Peyer's patch (tissue), 4 donors: ENCODE results near the gene FGF19.

Experiments
- POLR2A ChIP-seq, 2 donors: fragments of 450-650 bp; IDR thresholded peaks; one replicate each; pipeline ENCODE4 v1.5.1; 2017; ENCODE audit warnings: antibody characterized with exemption in 2 of 2, mild to moderate bottlenecking in 2 of 2, moderate library complexity in 2 of 2
- TF ChIP-seq, protein P1 (sequence below), 6 experiments: fragments of 450-650 bp in 4 of 6; fragments of 200-600 bp in 2 of 6; sonication (generic) in 1 of 6; IDR thresholded peaks; one replicate each; pipeline ENCODE4 v1.5.1; 2017 to 2019; ENCODE audit warnings: antibody characterized with exemption in 6 of 6, mild to moderate bottlenecking in 3 of 6, moderate library complexity in 1 of 6

DNA sequence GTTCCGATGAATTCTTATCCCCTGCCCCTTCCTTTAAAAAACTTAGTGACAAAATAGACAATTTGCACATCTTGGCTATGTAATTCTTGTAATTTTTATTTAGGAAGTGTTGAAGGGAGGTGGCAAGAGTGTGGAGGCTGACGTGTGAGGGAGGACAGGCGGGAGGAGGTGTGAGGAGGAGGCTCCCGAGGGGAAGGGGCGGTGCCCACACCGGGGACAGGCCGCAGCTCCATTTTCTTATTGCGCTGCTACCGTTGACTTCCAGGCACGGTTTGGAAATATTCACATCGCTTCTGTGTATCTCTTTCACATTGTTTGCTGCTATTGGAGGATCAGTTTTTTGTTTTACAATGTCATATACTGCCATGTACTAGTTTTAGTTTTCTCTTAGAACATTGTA lies 50.8 kb downstream of the FGF19 start:
- TF ChIP-seq, protein P1, sequence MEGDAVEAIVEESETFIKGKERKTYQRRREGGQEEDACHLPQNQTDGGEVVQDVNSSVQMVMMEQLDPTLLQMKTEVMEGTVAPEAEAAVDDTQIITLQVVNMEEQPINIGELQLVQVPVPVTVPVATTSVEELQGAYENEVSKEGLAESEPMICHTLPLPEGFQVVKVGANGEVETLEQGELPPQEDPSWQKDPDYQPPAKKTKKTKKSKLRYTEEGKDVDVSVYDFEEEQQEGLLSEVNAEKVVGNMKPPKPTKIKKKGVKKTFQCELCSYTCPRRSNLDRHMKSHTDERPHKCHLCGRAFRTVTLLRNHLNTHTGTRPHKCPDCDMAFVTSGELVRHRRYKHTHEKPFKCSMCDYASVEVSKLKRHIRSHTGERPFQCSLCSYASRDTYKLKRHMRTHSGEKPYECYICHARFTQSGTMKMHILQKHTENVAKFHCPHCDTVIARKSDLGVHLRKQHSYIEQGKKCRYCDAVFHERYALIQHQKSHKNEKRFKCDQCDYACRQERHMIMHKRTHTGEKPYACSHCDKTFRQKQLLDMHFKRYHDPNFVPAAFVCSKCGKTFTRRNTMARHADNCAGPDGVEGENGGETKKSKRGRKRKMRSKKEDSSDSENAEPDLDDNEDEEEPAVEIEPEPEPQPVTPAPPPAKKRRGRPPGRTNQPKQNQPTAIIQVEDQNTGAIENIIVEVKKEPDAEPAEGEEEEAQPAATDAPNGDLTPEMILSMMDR (IDR thresholded peaks at IDR 0.05) = no peak
- no peak for TF ChIP-seq POLR2A (IDR thresholded peaks at IDR 0.05)
